Naive thymus-derived CD4-positive, alpha-beta T cell (primary cell): ENCODE results near the gene HMX1. TPM values are rescaled to one million over a fixed set of nuclear protein-coding genes. Genes with fewer than 3 reads are reported as not detected.
A peak's percentile ranks its signal among the peaks of the same experiment; 100 is the strongest.

Experiments
- ATAC-seq: fragments of 150-1000 bp; cut with Tn5 transposase; 2 replicates; pipeline ENCODE4 v1.10.0; 2021; ENCODE audit warnings: mild to moderate bottlenecking, moderate library complexity
- CTCF ChIA-PET: fragments of 350-600 bp; sonication (Branson Sonifier 250); formaldehyde crosslinking; loops from one replicate; lab custom pipeline; 2021; ENCODE audit warnings: antibody characterized with exemption; lab: Charles Lee
- POLR2A ChIA-PET: fragments of 350-600 bp; sonication (Branson Sonifier 250); formaldehyde crosslinking; loops from one replicate; lab custom pipeline; 2021; ENCODE audit warnings: antibody characterized with exemption, inconsistent platforms; lab: Charles Lee
- DNase-seq, 9 donors: peaks; one replicate each; pipeline versions ENCODE4 v3.0.0 to v3.0.0-alpha.2; 2020 to 2022; ENCODE audit warnings: mixed read lengths in 1 of 9
- H3K27ac ChIP-seq: one replicate; pipeline ENCODE4 v1.7.0; 2013; ENCODE audit warnings: mild to moderate bottlenecking, low read depth, low read length, moderate library complexity
- H3K27me3 ChIP-seq, 2 donors: one replicate each; pipeline ENCODE4 v1.7.0; 2013; ENCODE audit warnings: low read length in 2 of 2, mild to moderate bottlenecking in 2 of 2, moderate library complexity in 2 of 2; ENCODE audit not compliant: control insufficient read depth in 2 of 2, insufficient read depth in 2 of 2
- H3K36me3 ChIP-seq, 3 experiments: 1 replicate in 2 of 3; 2 replicates in 1 of 3; pipeline ENCODE4 v1.7.0; 2013; ENCODE audit warnings: low read length in 3 of 3, mild to moderate bottlenecking in 3 of 3, moderate library complexity in 1 of 3; ENCODE audit not compliant: insufficient read depth in 3 of 3, control insufficient read depth in 2 of 3
- H3K4me1 ChIP-seq, 2 donors: one replicate each; pipeline ENCODE4 v1.7.0; 2013; ENCODE audit warnings: low read length in 2 of 2, mild to moderate bottlenecking in 2 of 2, moderate library complexity in 1 of 2; ENCODE audit not compliant: control insufficient read depth in 2 of 2, insufficient read depth in 2 of 2
- H3K4me3 ChIP-seq: 2 replicates; pipeline ENCODE4 v1.7.0; 2013; ENCODE audit warnings: mild to moderate bottlenecking, low read length
- H3K9me3 ChIP-seq, 3 experiments: 1 replicate in 2 of 3; 2 replicates in 1 of 3; pipeline ENCODE4 v1.7.0; 2013; ENCODE audit warnings: low read length in 3 of 3; ENCODE audit not compliant: control insufficient read depth in 2 of 3
- H3K27ac Mint-ChIP-seq, 9 donors: one replicate each; pipeline ENCODE4 v1.8.0; 2020 to 2022; ENCODE audit warnings: mixed read lengths in 9 of 9, mild to moderate bottlenecking in 8 of 9, moderate library complexity in 5 of 9, inconsistent platforms in 2 of 9
- H3K27me3 Mint-ChIP-seq, 5 donors: one replicate each; pipeline ENCODE4 v1.8.0; 2021 to 2022; ENCODE audit warnings: mixed read lengths in 5 of 5, mild to moderate bottlenecking in 1 of 5
- H3K36me3 Mint-ChIP-seq, 5 donors: one replicate each; pipeline ENCODE4 v1.8.0; 2020 to 2022; ENCODE audit warnings: mixed read lengths in 5 of 5, mild to moderate bottlenecking in 3 of 5, inconsistent platforms in 1 of 5
- H3K4me1 Mint-ChIP-seq, 7 donors: one replicate each; pipeline ENCODE4 v1.8.0; 2020 to 2022; ENCODE audit warnings: mixed read lengths in 7 of 7, mild to moderate bottlenecking in 3 of 7, inconsistent platforms in 1 of 7
- H3K4me3 Mint-ChIP-seq, 10 donors: one replicate each; pipeline ENCODE4 v1.8.0; 2020 to 2022; ENCODE audit warnings: mild to moderate bottlenecking in 10 of 10, mixed read lengths in 10 of 10, moderate library complexity in 6 of 10, inconsistent platforms in 2 of 10
- H3K9me3 Mint-ChIP-seq, 11 donors: one replicate each; pipeline ENCODE4 v1.8.0; 2020 to 2022; ENCODE audit warnings: mixed read lengths in 11 of 11, mild to moderate bottlenecking in 4 of 11, inconsistent platforms in 1 of 11, moderate library complexity in 1 of 11
- intact Hi-C, 2 donors: fragments of 100-400 bp; cut with micrococcal nuclease; formaldehyde crosslinking; loops; one replicate each; pipeline ENCODE4 v1.15.1; 2023
- polyA plus RNA-seq, 2 donors: library from polyadenylated mRNA; unstranded; fragments of 300-500 nt; fragmentation: Illumina TruSeq; gene quantifications; one replicate each; pipeline ENCODE4 v1.2.3, GENCODE V29; 2021
- total RNA-seq, 6 experiments: library from RNA in 5 of 6; stranded (reverse) in 5 of 6; gene quantifications; 1 replicate in 5 of 6; 2 replicates in 1 of 6; pipeline ENCODE4 v1.2.3 and lab custom pipeline; 2021 to 2026

Gene HMX1
- total and polyA plus RNA-seq, 7 experiments from 2014 or later, result not detected

DNA sequence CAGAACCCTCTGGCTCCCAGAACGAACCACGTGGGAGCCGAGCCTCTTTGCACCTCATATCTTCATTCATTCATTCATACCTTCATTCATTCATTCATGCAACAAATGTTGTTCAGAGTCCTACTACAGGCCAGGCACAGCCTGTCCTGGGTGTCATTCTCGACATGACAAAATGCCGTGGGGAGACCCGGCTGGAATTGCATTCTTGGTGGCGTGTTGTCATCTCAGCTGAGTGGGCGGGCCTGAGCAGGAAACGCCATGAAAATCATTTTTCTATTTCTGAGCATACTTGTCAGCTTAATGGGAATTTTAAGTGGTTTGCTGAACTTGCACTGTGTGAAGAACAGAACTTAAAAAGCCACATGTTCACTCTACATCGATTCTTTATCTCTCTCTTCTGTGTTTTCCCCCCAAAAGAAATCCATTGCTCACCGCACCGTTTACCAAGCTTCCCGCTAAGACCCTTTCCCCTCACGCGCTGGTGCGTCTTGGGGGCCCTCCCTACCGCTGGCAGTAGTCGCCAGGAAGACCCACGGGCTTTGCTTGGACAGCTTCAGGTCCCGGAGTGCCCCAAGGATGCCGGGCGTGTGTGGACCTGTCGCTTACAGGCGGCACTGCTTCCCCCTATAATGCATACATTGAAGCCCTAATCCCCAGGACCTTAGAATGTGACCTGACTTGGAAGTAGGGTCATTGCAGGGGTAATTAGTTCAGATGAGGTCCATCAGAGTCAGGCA, 41.6 kb upstream of the HMX1 start:
- Mint-ChIP-seq H3K4me1 (peaks cover 0 to 4% (median 0%) of the 10 kb centered on the region in 7 donors), H3K27me3 (peaks cover 0 to 3% (median 0%) of the 10 kb centered on the region in 5 donors), H3K4me3 (no peak overlapping the region), H3K27ac (no peak overlapping the region), H3K36me3 (no peaks in the 10 kb centered on the region), H3K9me3 (no peaks in the 10 kb centered on the region)
- ChIA-PET POLR2A (no interaction called here), CTCF (no interaction called here)
- DNase-seq, result peak in 1 of 9 donors; percentile 1
- H3K27me3 ChIP-seq, result no peaks in the 10 kb centered on the region
- ATAC-seq, result no peak
- intact Hi-C loops, result no loop called here
- H3K27ac ChIP-seq, result no peak overlapping the region
- no peaks in the 10 kb centered on the region for H3K4me1 ChIP-seq
- no peak overlapping the region for H3K4me3 ChIP-seq
- no peaks in the 10 kb centered on the region for H3K9me3 ChIP-seq
- no peaks in the 10 kb centered on the region for H3K36me3 ChIP-seq

DNA sequence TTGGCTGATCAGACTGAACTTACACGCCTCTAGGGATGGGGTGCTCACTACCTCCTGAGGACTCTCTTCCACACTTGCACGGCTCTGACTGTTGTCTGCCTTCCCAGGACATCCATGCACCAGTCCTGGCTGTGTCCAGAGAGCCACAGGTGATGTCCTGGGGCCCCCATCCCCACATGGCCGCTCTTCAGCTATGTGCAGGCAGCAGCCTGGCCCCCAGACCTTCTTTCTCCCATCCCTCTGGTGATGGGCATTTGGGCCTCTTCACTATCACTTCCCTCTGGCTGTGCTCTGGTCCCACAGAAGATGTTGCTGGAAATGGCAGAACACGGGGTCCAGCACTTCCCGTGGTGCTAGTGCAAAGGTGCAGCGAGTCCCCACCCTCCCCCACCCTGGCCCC, 40.9 kb upstream of the HMX1 start:
- DNase-seq (no peak), ATAC-seq (no peak)
- no peaks in the 10 kb centered on the region for H3K27me3 ChIP-seq
- no peaks in the 10 kb centered on the region for H3K36me3 ChIP-seq
- ChIA-PET CTCF (no interaction called here), POLR2A (no interaction called here)
- no peaks in the 10 kb centered on the region for H3K9me3 ChIP-seq
- no peak overlapping the region for H3K27ac ChIP-seq
- Mint-ChIP-seq H3K4me1 (peaks cover 0 to 1% (median 0%) of the 10 kb centered on the region in 7 donors), H3K36me3 (no peaks in the 10 kb centered on the region), H3K27me3 (peaks cover 0 to 3% (median 0%) of the 10 kb centered on the region in 5 donors), H3K4me3 (no peak overlapping the region), H3K27ac (no peak overlapping the region), H3K9me3 (no peaks in the 10 kb centered on the region)
- H3K4me3 ChIP-seq, result no peak overlapping the region
- H3K4me1 ChIP-seq, result no peaks in the 10 kb centered on the region
- intact Hi-C loops, result no loop called here

DNA sequence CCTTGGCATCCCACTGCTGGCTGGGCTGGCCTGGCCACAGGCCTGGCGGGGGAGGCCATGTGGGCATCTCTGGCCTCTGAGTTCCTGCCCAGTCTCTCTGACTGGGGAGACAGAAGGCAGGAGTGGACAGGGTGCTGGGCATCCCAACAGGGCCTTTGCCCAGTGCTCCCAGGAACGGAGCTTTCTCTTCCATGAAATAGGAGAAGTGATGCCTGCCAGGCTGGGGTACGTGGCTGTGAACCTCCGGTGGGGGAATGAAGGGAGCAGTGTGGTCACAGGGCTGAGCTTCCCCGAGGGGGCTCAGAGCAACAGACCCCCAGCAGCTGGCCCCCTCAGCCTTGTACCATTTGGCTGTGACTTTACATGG, 40.4 kb upstream of the HMX1 start:
- peaks cover 0 to 3% (median 0%) of the 10 kb centered on the region in 5 donors for H3K27me3 Mint-ChIP-seq
- no peak overlapping the region for H3K4me3 Mint-ChIP-seq
- H3K36me3 Mint-ChIP-seq, result no peaks in the 10 kb centered on the region
- Histone ChIP-seq H3K4me3 (no peak overlapping the region), H3K36me3 (no peaks in the 10 kb centered on the region), H3K27ac (no peak overlapping the region), H3K27me3 (no peaks in the 10 kb centered on the region), H3K4me1 (no peaks in the 10 kb centered on the region), H3K9me3 (no peaks in the 10 kb centered on the region)
- ATAC-seq (no peak), DNase-seq (peak in 2 of 9 donors; percentile 1 to 2)
- no peaks in the 10 kb centered on the region for H3K9me3 Mint-ChIP-seq
- intact Hi-C loops, result no loop called here
- ChIA-PET POLR2A (no interaction called here), CTCF (no interaction called here)
- no peaks in the 10 kb centered on the region for H3K4me1 Mint-ChIP-seq
- H3K27ac Mint-ChIP-seq, result no peak overlapping the region

DNA sequence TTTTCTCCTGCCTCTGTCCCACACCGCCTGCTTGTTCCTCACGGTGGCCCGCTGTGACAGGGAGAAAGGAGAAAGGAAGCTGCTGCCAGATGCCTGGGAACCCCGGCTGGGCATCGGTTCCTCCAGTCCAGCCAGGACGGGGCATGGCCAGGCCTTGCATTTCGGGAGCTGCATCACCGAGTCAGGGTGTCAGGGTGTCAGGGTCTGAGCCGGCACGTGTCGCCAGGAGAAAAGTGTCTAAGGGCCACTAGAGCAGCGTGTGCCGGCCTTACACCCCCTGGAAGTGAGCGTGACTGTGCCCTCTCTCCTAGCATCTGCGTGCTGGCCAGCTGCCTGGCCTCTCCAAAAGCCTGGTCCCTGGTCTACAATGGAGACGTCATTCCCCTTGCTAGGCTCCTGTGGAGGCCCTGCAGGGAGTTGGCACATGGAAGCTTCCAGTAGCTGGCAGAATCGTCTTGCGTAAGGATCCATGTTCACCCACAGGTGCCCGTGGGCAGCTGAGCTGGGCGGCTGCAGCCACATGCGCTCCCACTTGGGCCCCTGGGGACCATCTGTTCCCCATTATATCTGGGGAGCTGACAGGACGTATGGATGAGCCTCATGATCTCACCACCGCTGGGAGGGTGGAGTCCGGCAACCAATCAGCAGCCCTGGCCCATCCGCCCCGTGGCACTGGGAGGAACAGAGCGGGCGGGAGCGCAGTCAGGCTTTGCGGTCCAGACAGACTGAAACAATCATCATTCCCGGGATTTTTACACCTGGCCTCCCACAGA, 39.9 kb upstream of the HMX1 start:
- no peak overlapping the region for H3K27ac Mint-ChIP-seq

DNA sequence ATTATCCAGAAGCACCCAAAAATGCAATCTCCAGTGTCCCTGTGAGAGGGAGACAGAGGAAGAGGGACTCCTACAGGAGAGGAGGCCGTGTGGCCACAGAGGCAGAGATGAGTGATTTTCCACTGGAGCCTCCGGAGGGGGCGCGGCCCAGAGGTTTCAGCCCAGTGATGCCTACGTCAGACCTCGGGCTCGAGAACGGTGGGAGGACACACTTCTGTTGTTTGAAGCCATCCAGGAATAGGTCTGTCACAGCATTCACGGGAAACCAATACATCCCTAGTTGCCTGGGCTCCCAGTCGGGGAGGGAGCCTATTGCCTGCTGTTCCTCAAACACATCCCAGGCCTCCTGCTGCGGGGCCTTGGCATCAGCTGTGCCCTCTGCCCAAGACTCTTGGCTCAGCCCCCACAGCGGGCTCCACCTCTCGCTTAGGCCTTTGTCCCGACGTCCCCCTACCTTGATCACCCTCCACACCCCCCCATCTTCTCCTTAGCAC, 39.2 kb upstream of the HMX1 start:
- H3K27me3 ChIP-seq, result no peaks in the 10 kb centered on the region
- H3K4me3 ChIP-seq, result no peak overlapping the region
- H3K9me3 ChIP-seq, result no peaks in the 10 kb centered on the region
- Mint-ChIP-seq H3K36me3 (no peaks in the 10 kb centered on the region), H3K4me1 (peaks cover 0 to 3% (median 0%) of the 10 kb centered on the region in 7 donors), H3K27ac (no peak overlapping the region), H3K27me3 (peaks cover 0 to 8% (median 0%) of the 10 kb centered on the region in 5 donors), H3K9me3 (no peaks in the 10 kb centered on the region), H3K4me3 (no peak overlapping the region)
- no peaks in the 10 kb centered on the region for H3K4me1 ChIP-seq
- ATAC-seq (no peak), DNase-seq (peak in 2 of 9 donors; percentile 2 to 8)
- H3K27ac ChIP-seq, result no peak overlapping the region
- POLR2A ChIA-PET, result no interaction called here
- CTCF ChIA-PET, result no interaction called here
- H3K36me3 ChIP-seq, result no peaks in the 10 kb centered on the region
- intact Hi-C loops, result no loop called here

More for the DNA sequence above, 39.9 kb upstream of the HMX1 start:
- H3K27me3 ChIP-seq, result no peaks in the 10 kb centered on the region
- H3K36me3 Mint-ChIP-seq, result no peaks in the 10 kb centered on the region
- H3K4me1 ChIP-seq, result no peaks in the 10 kb centered on the region
- POLR2A ChIA-PET, result no interaction called here
- H3K9me3 Mint-ChIP-seq, result no peaks in the 10 kb centered on the region
- CTCF ChIA-PET, result no interaction called here
- peaks cover 0 to 3% (median 0%) of the 10 kb centered on the region in 7 donors for H3K4me1 Mint-ChIP-seq
- intact Hi-C loops, result no loop called here
- ATAC-seq, result no peak
- H3K36me3 ChIP-seq, result no peaks in the 10 kb centered on the region
- H3K4me3 Mint-ChIP-seq, result no peak overlapping the region
- peak in 2 of 9 donors; percentile 2 to 4 for DNase-seq
- H3K27me3 Mint-ChIP-seq, result peaks cover 0 to 8% (median 0%) of the 10 kb centered on the region in 5 donors
- no peaks in the 10 kb centered on the region for H3K9me3 ChIP-seq
- H3K27ac ChIP-seq, result no peak overlapping the region
- no peak overlapping the region for H3K4me3 ChIP-seq

DNA sequence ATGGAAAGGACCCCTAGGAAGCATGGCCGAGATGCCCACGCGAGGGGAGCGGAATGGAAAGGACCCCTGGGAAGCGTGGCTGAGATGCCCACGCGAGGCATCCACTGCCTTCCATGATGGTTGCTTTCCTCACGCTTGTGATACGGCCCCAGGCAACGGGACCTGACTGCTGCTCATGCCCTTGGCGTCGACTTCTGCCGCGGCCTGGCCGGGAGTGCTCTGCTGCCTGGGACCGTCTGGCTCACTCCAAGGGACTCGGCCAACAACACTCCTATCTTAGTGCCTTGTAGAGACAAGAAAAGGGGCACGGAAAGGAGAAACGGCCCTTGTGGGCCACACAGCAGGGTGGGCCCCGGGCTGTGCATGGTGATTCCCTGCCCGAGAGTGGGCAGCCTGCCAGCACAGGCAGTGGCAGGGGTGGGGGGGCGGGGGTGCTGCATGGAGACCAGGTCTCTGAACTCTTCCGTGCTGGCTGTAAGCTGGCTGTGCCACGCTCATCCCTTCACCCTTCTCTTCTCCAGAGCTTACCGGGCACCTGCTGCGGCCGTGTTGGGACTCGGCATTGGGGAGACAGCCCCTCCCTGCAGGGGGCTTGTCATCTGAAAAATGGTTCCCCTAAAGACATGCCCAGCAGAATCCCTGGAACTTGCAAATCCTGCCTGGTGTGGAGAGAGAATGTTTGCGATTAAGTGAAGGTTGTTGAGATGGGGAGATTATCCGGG, 38.6 kb upstream of the HMX1 start:
- CTCF ChIA-PET, result no interaction called here
- peaks cover 0 to 8% (median 0%) of the 10 kb centered on the region in 5 donors for H3K27me3 Mint-ChIP-seq
- intact Hi-C loops, result no loop called here

More for the DNA sequence above, 38.6 kb upstream of the HMX1 start:
- Mint-ChIP-seq H3K4me1 (peaks cover 0 to 3% (median 0%) of the 10 kb centered on the region in 7 donors), H3K9me3 (no peaks in the 10 kb centered on the region), H3K36me3 (no peaks in the 10 kb centered on the region), H3K4me3 (no peak overlapping the region), H3K27ac (no peak overlapping the region)
- H3K27ac ChIP-seq, result no peak overlapping the region
- no peaks in the 10 kb centered on the region for H3K9me3 ChIP-seq
- no peak overlapping the region for H3K4me3 ChIP-seq
- no peaks in the 10 kb centered on the region for H3K36me3 ChIP-seq
- DNase-seq (peak in 1 of 9 donors; percentile 12), ATAC-seq (no peak)
- no peaks in the 10 kb centered on the region for H3K27me3 ChIP-seq
- H3K4me1 ChIP-seq, result no peaks in the 10 kb centered on the region
- POLR2A ChIA-PET, result no interaction called here
